Stomach (tissue), 9 donors: ENCODE data around the gene LARP1. TPM values are rescaled to one million over a fixed set of nuclear protein-coding genes. Genes with fewer than 3 reads are reported as not detected.

Experiments used
- DNase-seq, 2 donors: peaks; one replicate each; pipeline versions ENCODE4 v3.0.0 to v3.0.0-alpha.2; 2013 to 2019
- H3K27ac ChIP-seq, 5 donors: fragments of 200-600 bp in 4 of 5; sonication (generic) in 4 of 5; one replicate each; pipeline ENCODE4 v1.5.1; 2013 to 2019; ENCODE audit warnings: mild to moderate bottlenecking in 1 of 5, moderate library complexity in 1 of 5
- H3K27me3 ChIP-seq, 3 donors: fragments of 200-600 bp; sonication (generic); one replicate each; pipeline ENCODE4 v1.5.1; 2017 to 2019; ENCODE audit warnings: mixed run types in 1 of 3
- H3K36me3 ChIP-seq, 4 donors: fragments of 200-600 bp; sonication (generic); 1 replicate in 3 of 4; 2 replicates in 1 of 4; pipeline ENCODE4 v1.5.1; 2016 to 2019
- H3K4me1 ChIP-seq, 4 donors: fragments of 200-600 bp; sonication (generic); one replicate each; pipeline ENCODE4 v1.5.1; 2016 to 2019
- H3K4me3 ChIP-seq, 4 donors: fragments of 200-600 bp; sonication (generic) in 3 of 4; one replicate each; pipeline ENCODE4 v1.5.1; 2016 to 2019; ENCODE audit warnings: mild to moderate bottlenecking in 1 of 4
- H3K9me3 ChIP-seq, 4 donors: fragments of 200-600 bp; sonication (generic); one replicate each; pipeline ENCODE4 v1.5.1; 2016 to 2019
- EP300 ChIP-seq: sonication (generic); formaldehyde crosslinking; IDR thresholded peaks from one replicate; pipeline ENCODE4 v1.6.1; 2017; ENCODE audit warnings: antibody characterized with exemption
- POLR2A ChIP-seq, 4 donors: fragments of 450-650 bp; IDR thresholded peaks; one replicate each; pipeline ENCODE4 v1.6.1; 2016; ENCODE audit warnings: antibody characterized with exemption in 4 of 4, control low read depth in 2 of 4, mild to moderate bottlenecking in 1 of 4, moderate library complexity in 1 of 4
- POLR2AphosphoS5 ChIP-seq, 3 donors: sonication (generic); formaldehyde crosslinking; IDR thresholded peaks; one replicate each; pipeline ENCODE4 v1.6.1; 2016; ENCODE audit warnings: antibody characterized with exemption in 3 of 3
- WGBS, 5 donors: extraction: QIAGEN DNeasy Blood & Tissue Kit in 3 of 5; methylation state at CpG; one replicate each; pipeline versions ENCODE4 v1.1.5 to v1.1.7; 2013 to 2018; 5-methylcytosine and 5-hydroxymethylcytosine counted together
- intact Hi-C: fragments of 100-400 bp; cut with DNase I; formaldehyde crosslinking; loops from one replicate; pipeline ENCODE4 v1.15.1; 2023; ENCODE audit warnings: low total_unique reads
- polyA plus RNA-seq, 3 donors: library from polyadenylated mRNA; stranded (reverse); fragments of 200-250 nt; gene quantifications; one replicate each; pipeline ENCODE4 v1.2.3, GENCODE V29; 2013
- total RNA-seq, 5 donors: library from RNA; depleted of rRNA; stranded (reverse); fragments of >200 nt; gene quantifications; one replicate each; pipeline versions ENCODE4 v1.1.0 to v1.2.3, GENCODE V29; 2014 to 2016
- TF ChIP-seq, protein P1 (sequence below), 7 experiments: fragments of 450-650 bp in 4 of 7; fragments of 200-600 bp in 3 of 7; sonication (generic) in 3 of 7; IDR thresholded peaks; one replicate each; pipeline ENCODE4 v1.5.1; 2016 to 2019; ENCODE audit warnings: antibody characterized with exemption in 7 of 7, control low read depth in 2 of 7, mild to moderate bottlenecking in 1 of 7
- donor health status: healthy with polysubstance abuse.
- donor health status: Bipolar disorder and iron deficiency.
- donor health status: healthy.

The LARP1 gene
- total and polyA plus RNA-seq, 8 donors: 15.0 to 211 (median 83.7) TPM

GRCh38 chr5:154761046-154761736 lies 6.0 kb downstream of the LARP1 start:
- intact Hi-C loops: no loop called here

GRCh38 chr5:154762261-154762660 lies 7.1 kb downstream of the LARP1 start:
- Histone ChIP-seq H3K4me3 (no peak overlapping the region), H3K27me3 (no peaks in the 10 kb centered on the region), H3K4me1 (peaks cover 65 to 98% (median 83%) of the 10 kb centered on the region in 4 donors), H3K27ac (no peak overlapping the region), H3K9me3 (no peaks in the 10 kb centered on the region), H3K36me3 (no peaks in the 10 kb centered on the region)
- WGBS, 5 donors: 29 to 66% (median 52%) methylated on average over 1 of the region's 1 CpG
- no peak for DNase-seq
- TF ChIP-seq EP300: no peak
- no peak for TF ChIP-seq POLR2A (IDR thresholded peaks at IDR 0.05)
- no peak for TF ChIP-seq POLR2AphosphoS5 (IDR thresholded peaks at IDR 0.05)
- TF ChIP-seq, protein P1, sequence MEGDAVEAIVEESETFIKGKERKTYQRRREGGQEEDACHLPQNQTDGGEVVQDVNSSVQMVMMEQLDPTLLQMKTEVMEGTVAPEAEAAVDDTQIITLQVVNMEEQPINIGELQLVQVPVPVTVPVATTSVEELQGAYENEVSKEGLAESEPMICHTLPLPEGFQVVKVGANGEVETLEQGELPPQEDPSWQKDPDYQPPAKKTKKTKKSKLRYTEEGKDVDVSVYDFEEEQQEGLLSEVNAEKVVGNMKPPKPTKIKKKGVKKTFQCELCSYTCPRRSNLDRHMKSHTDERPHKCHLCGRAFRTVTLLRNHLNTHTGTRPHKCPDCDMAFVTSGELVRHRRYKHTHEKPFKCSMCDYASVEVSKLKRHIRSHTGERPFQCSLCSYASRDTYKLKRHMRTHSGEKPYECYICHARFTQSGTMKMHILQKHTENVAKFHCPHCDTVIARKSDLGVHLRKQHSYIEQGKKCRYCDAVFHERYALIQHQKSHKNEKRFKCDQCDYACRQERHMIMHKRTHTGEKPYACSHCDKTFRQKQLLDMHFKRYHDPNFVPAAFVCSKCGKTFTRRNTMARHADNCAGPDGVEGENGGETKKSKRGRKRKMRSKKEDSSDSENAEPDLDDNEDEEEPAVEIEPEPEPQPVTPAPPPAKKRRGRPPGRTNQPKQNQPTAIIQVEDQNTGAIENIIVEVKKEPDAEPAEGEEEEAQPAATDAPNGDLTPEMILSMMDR (IDR thresholded peaks at IDR 0.05): no peak
- intact Hi-C loops: no loop called here

More at GRCh38 chr5:154761046-154761736, 6.0 kb downstream of the LARP1 start:
- Histone ChIP-seq H3K4me3 (peak overlapping the region in 1 of 4 donors; percentile 4), H3K27ac (peak overlapping the region in 3 of 5 donors; percentile 24 to 51 (median 36)), H3K27me3 (no peaks in the 10 kb centered on the region), H3K4me1 (peaks cover 54 to 87% (median 72%) of the 10 kb centered on the region in 4 donors), H3K9me3 (no peaks in the 10 kb centered on the region), H3K36me3 (no peaks in the 10 kb centered on the region)
- TF ChIP-seq EP300 (no peak), POLR2A (IDR thresholded peaks at IDR 0.05) (no peak), POLR2AphosphoS5 (IDR thresholded peaks at IDR 0.05) (no peak)
- TF ChIP-seq, protein P1 (IDR thresholded peaks at IDR 0.05): no peak
- WGBS, 5 donors: 30 to 42% (median 33%) methylated on average over 5 of the region's 5 CpGs
- DNase-seq: no peak

GRCh38 chr5:154762700-154763099 lies 7.5 kb downstream of the LARP1 start:
- Histone ChIP-seq H3K27me3 (no peaks in the 10 kb centered on the region), H3K9me3 (no peaks in the 10 kb centered on the region), H3K4me1 (peaks cover 69 to 98% (median 85%) of the 10 kb centered on the region in 4 donors), H3K27ac (no peak overlapping the region), H3K36me3 (no peaks in the 10 kb centered on the region), H3K4me3 (no peak overlapping the region)
- 50 to 75% (median 67%) methylated on average over 1 of the region's 1 CpG for WGBS, 5 donors
- DNase-seq: no peak
- TF ChIP-seq POLR2AphosphoS5 (IDR thresholded peaks at IDR 0.05): no peak
- TF ChIP-seq EP300: no peak
- TF ChIP-seq, protein P1 (IDR thresholded peaks at IDR 0.05): no peak
- no peak for TF ChIP-seq POLR2A (IDR thresholded peaks at IDR 0.05)
- intact Hi-C loops: no loop called here

GRCh38 chr5:154764967-154765366 lies 9.8 kb downstream of the LARP1 start:
- Histone ChIP-seq H3K4me3 (no peak overlapping the region), H3K27me3 (no peaks in the 10 kb centered on the region), H3K27ac (no peak overlapping the region), H3K4me1 (peaks cover 65 to 98% (median 83%) of the 10 kb centered on the region in 4 donors), H3K9me3 (no peaks in the 10 kb centered on the region), H3K36me3 (no peaks in the 10 kb centered on the region)
- intact Hi-C loops: no loop called here
- DNase-seq: no peak
- 62 to 89% (median 81%) methylated on average over 3 of the region's 3 CpGs for WGBS, 5 donors
- TF ChIP-seq POLR2AphosphoS5 (IDR thresholded peaks at IDR 0.05): no peak
- no peak for TF ChIP-seq EP300
- TF ChIP-seq POLR2A (IDR thresholded peaks at IDR 0.05): no peak
- TF ChIP-seq, protein P1 (IDR thresholded peaks at IDR 0.05): no peak
